ENCODE data around the gene GPR61.

- TF ChIP-seq PATZ1 (tag by site-specific recombination; IDR thresholded peaks at IDR 0.05) (no peak), ZNF707 (tag by site-specific recombination; IDR thresholded peaks at IDR 0.05) (no peak), ZNF10 (tag by site-specific recombination; IDR thresholded peaks at IDR 0.05) (no peak)
Measured at GRCh38 chr1:109531826-109532364, 7.8 kb upstream of the GPR61 start.
